Panc1 (cell line): Measurements from ENCODE around the gene ATP13A1. TPM values are rescaled to one million over a fixed set of nuclear protein-coding genes. Genes with fewer than 3 reads are reported as not detected.

Experiments
- ATAC-seq: fragments of 200-7000 bp; cut with Tn5 transposase; 2 replicates; pipeline ENCODE4 v1.9.1; 2020; ENCODE audit warnings: mild to moderate bottlenecking, moderate library complexity
- BruUV-seq: library from RNA; stranded (reverse); fragments of 400-500 nt; replicated peaks from 2 replicates; lab custom pipeline; 2021; lab: Mats Ljungman, UMichigan
- CTCF ChIA-PET: fragments of 300-600 bp; sonication (Branson Sonifier 250); formaldehyde crosslinking; loops from one replicate; lab custom pipeline; 2022; ENCODE audit warnings: antibody characterized with exemption; lab: Charles Lee
- POLR2A ChIA-PET: fragments of 300-600 bp; sonication (Branson Sonifier 250); formaldehyde crosslinking; loops from one replicate; lab custom pipeline; 2022; ENCODE audit warnings: antibody characterized with exemption; lab: Charles Lee
- DNase-seq: peaks from one replicate; pipeline ENCODE4 v3.0.0-alpha.2; 2010; ENCODE audit warnings: low read depth, low spot score
- H3K27ac ChIP-seq: 2 replicates; pipeline ENCODE4 v1.5.1; 2011; ENCODE audit warnings: mild to moderate bottlenecking, low read length, inconsistent platforms
- H3K27me3 ChIP-seq: fragments of 200-500 bp; sonication (Bioruptor generic); 2 replicates; pipeline ENCODE4 v1.6.0; 2014; ENCODE audit warnings: low read length, inconsistent platforms; ENCODE audit not compliant: control insufficient read depth, insufficient read depth
- H3K36me3 ChIP-seq: fragments of 200-500 bp; sonication (Bioruptor generic); 2 replicates; pipeline ENCODE4 v1.5.1; 2014; ENCODE audit warnings: inconsistent platforms, mild to moderate bottlenecking, low read length, moderate library complexity; ENCODE audit not compliant: control insufficient read depth, insufficient read depth
- H3K4me1 ChIP-seq: 2 replicates; pipeline ENCODE4 v1.5.1; 2011; ENCODE audit warnings: inconsistent platforms, mild to moderate bottlenecking, low read length, moderate library complexity; ENCODE audit not compliant: control insufficient read depth, insufficient read depth
- H3K4me3 ChIP-seq, 2 experiments: 2 replicates each; pipeline ENCODE4 v1.5.1; 2011 to 2012; ENCODE audit warnings: low read depth in 2 of 2, low read length in 2 of 2, mild to moderate bottlenecking in 2 of 2, inconsistent platforms in 1 of 2, moderate library complexity in 1 of 2
- H3K9me3 ChIP-seq: fragments of 200-500 bp; sonication (Bioruptor generic); 2 replicates; pipeline ENCODE4 v1.5.1; 2014; ENCODE audit warnings: low read depth, mild to moderate bottlenecking, inconsistent platforms, low read length, moderate library complexity; ENCODE audit not compliant: control insufficient read depth, insufficient read depth
- POLR2AphosphoS5 ChIP-seq: IDR thresholded peaks from 2 replicates; pipeline ENCODE4 v1.6.1; 2012; ENCODE audit warnings: mild to moderate bottlenecking, low read depth, low read length, moderate library complexity
- REST ChIP-seq, 2 experiments: IDR thresholded peaks; 2 replicates each; pipeline ENCODE4 v1.6.1; 2011 to 2012; ENCODE audit warnings: low read depth in 2 of 2, control low read depth in 1 of 2, low read length in 1 of 2, mild to moderate bottlenecking in 1 of 2, moderate library complexity in 1 of 2; ENCODE audit not compliant: insufficient read depth in 1 of 2
- SIN3A ChIP-seq: IDR thresholded peaks from 2 replicates; pipeline ENCODE4 v1.6.1; 2012; ENCODE audit warnings: low read depth, mild to moderate bottlenecking, low read length, moderate library complexity, borderline replicate concordance; ENCODE audit not compliant: insufficient read depth
- TCF7L2 ChIP-seq: IDR thresholded peaks from 2 replicates; pipeline ENCODE4 v1.6.1; 2011; ENCODE audit warnings: mild to moderate bottlenecking, low read depth, low read length, inconsistent platforms
- in situ Hi-C: cut with HindIII; loops from 2 replicates; pipeline ENCODE4 v1.10.0; 2016; ENCODE audit warnings: low sequenced_read_pairs, low pct_unique_long_range_greater_than_20kb
- intact Hi-C: fragments of 100-400 bp; cut with micrococcal nuclease; formaldehyde crosslinking; loops from one replicate; pipeline ENCODE4 v1.10.0; 2022; ENCODE audit not compliant: unreplicated experiment
- total RNA-seq: library from RNA; stranded (reverse); gene quantifications from one replicate; pipeline ENCODE4 v1.2.1, GENCODE V29; 2021; ENCODE audit not compliant: unreplicated experiment
- TF ChIP-seq, protein P1 (sequence below): fragments of 450-650 bp; IDR thresholded peaks from 2 replicates; pipeline ENCODE4 v1.5.1; 2017; ENCODE audit warnings: mild to moderate bottlenecking

Gene ATP13A1
- total RNA-seq, 1 experiment from 2014 or later, result 62.3 TPM

DNA sequence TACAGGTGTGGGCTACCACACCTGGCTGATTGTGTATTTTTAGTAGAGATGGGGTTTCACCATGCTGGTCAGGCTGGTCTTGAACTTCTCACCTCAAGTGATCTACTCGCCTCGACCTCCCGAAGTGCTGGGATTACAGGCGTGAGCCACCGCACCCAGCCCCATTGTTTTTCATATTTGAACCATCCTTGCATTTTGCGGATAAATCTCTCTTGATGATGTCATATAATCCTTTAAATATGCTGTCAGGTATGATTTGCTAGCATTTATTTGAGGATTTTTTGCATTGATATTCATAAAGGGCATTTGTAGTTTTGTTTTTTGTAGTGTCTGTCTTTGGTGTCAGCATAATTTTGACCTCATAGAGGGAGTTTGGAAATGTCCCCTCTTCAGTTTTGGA is 10.8 kb upstream of the ATP13A1 start:
- Histone ChIP-seq H3K36me3 (no peaks in the 10 kb centered on the region; the same call in none of the 2 replicates), H3K4me3 (no peak overlapping the region), H3K27ac (no peak overlapping the region), H3K4me1 (no peaks in the 10 kb centered on the region), H3K27me3 (no peaks in the 10 kb centered on the region), H3K9me3 (peaks cover 24% of the 10 kb centered on the region; the same call in 1 of the 2 replicates)
- intact Hi-C loops (no loop called here), in situ Hi-C loops (no loop called here)
- ChIA-PET POLR2A (no interaction called here), CTCF (no interaction called here)
- ATAC-seq (no peak), DNase-seq (no peak)
- BruUV-seq, result no TSS peak
- TF ChIP-seq, protein P1, sequence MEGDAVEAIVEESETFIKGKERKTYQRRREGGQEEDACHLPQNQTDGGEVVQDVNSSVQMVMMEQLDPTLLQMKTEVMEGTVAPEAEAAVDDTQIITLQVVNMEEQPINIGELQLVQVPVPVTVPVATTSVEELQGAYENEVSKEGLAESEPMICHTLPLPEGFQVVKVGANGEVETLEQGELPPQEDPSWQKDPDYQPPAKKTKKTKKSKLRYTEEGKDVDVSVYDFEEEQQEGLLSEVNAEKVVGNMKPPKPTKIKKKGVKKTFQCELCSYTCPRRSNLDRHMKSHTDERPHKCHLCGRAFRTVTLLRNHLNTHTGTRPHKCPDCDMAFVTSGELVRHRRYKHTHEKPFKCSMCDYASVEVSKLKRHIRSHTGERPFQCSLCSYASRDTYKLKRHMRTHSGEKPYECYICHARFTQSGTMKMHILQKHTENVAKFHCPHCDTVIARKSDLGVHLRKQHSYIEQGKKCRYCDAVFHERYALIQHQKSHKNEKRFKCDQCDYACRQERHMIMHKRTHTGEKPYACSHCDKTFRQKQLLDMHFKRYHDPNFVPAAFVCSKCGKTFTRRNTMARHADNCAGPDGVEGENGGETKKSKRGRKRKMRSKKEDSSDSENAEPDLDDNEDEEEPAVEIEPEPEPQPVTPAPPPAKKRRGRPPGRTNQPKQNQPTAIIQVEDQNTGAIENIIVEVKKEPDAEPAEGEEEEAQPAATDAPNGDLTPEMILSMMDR, result no peak
- TF ChIP-seq SIN3A (no peak), REST (IDR thresholded peaks at IDR 0.05; ENCODE audit: insufficient read depth in 1 of 2, low read depth in 2 of 2, low read length in 1 of 2) (no peak), TCF7L2 (no peak), POLR2AphosphoS5 (no peak)

GRCh38 chr19:19672816-19673215 is 9.3 kb upstream of the ATP13A1 start:
- H3K4me3 ChIP-seq, result no peak overlapping the region
- intact Hi-C loops, result no loop called here
- no peaks in the 10 kb centered on the region for H3K4me1 ChIP-seq
- BruUV-seq, result no TSS peak
- TF ChIP-seq SIN3A (no peak), TCF7L2 (no peak), REST (IDR thresholded peaks at IDR 0.05; ENCODE audit: insufficient read depth in 1 of 2, low read depth in 2 of 2, low read length in 1 of 2) (no peak), POLR2AphosphoS5 (no peak)
- TF ChIP-seq, protein P1, result no peak
- POLR2A ChIA-PET, result no interaction called here
- H3K36me3 ChIP-seq, result no peaks in the 10 kb centered on the region; the same call in 1 of the 2 replicates
- H3K27ac ChIP-seq, result no peak overlapping the region
- CTCF ChIA-PET, result no interaction called here
- in situ Hi-C loops, result no loop called here
- no peak for DNase-seq
- no peaks in the 10 kb centered on the region for H3K27me3 ChIP-seq
- H3K9me3 ChIP-seq, result peaks cover 17% of the 10 kb centered on the region; the same call in 1 of the 2 replicates
- ATAC-seq, result no peak
